Activated CD4-positive, alpha-beta T cell treated with anti-CD3 and anti-CD28 coated beads, Interleukin-2, amount 50 U/mL, for 48 hours (primary cell): ENCODE results near the gene PAK1.

ENCODE experiments used
- DNase-seq, 2 experiments: peaks; one replicate each; pipeline ENCODE4 v3.0.0-alpha.2; 2020

Gene PAK1

GRCh38 chr11:77353131-77353530, 120.8 kb downstream of the PAK1 start:
- no peak for DNase-seq

GRCh38 chr11:77351281-77351886, 122.5 kb downstream of the PAK1 start:
- no peak for DNase-seq

GRCh38 chr11:77347948-77348347, 125.9 kb downstream of the PAK1 start:
- DNase-seq, result no peak

GRCh38 chr11:77346906-77347603, 126.8 kb downstream of the PAK1 start:
- no peak for DNase-seq

GRCh38 chr11:77345621-77346020, 128.3 kb downstream of the PAK1 start:
- no peak for DNase-seq

- DNase-seq, result no peak
Measured at GRCh38 chr11:77340501-77340900, 133.4 kb downstream of the PAK1 start.

GRCh38 chr11:77332259-77332658, 141.6 kb downstream of the PAK1 start:
- DNase-seq, result no peak

GRCh38 chr11:77325159-77325558, 148.7 kb downstream of the PAK1 start:
- no peak for DNase-seq

GRCh38 chr11:77324508-77324907, 149.4 kb downstream of the PAK1 start:
- no peak for DNase-seq

GRCh38 chr11:77322926-77323590, 150.8 kb downstream of the PAK1 start:
- no peak for DNase-seq

- DNase-seq, result no peak
Measured at GRCh38 chr11:77322506-77322905, 151.4 kb downstream of the PAK1 start.

- DNase-seq, result no peak
Measured at GRCh38 chr11:77320351-77320750, 153.5 kb downstream of the PAK1 start.

- DNase-seq, result no peak
Measured at GRCh38 chr11:77318600-77318999, 155.3 kb downstream of the PAK1 start.

GRCh38 chr11:77316733-77317342, 157.1 kb downstream of the PAK1 start:
- no peak for DNase-seq

GRCh38 chr11:77312107-77312506, 161.8 kb downstream of the PAK1 start:
- no peak for DNase-seq

- DNase-seq, result no peak
Measured at GRCh38 chr11:77311701-77312100, 162.2 kb downstream of the PAK1 start.

- DNase-seq, result no peak
Measured at GRCh38 chr11:77310721-77311120, 163.2 kb downstream of the PAK1 start.

GRCh38 chr11:77309401-77310085, 164.4 kb downstream of the PAK1 start:
- DNase-seq, result no peak

- DNase-seq, result no peak
Measured at GRCh38 chr11:77308838-77309237, 165.1 kb downstream of the PAK1 start.

GRCh38 chr11:77303328-77303727, 170.6 kb downstream of the PAK1 start:
- no peak for DNase-seq

- no peak for DNase-seq
Measured at GRCh38 chr11:77302752-77303151, 171.1 kb downstream of the PAK1 start.

GRCh38 chr11:77301510-77301909, 172.4 kb downstream of the PAK1 start, which contains the start of gene GDPD4:
GDPD4 (minus strand) TSS chr11:77301686; CDS start chr11:77285137, 16,549 bp downstream.
- no peak for DNase-seq

- DNase-seq, result no peak
Measured at GRCh38 chr11:77300695-77301094, 173.2 kb downstream of the PAK1 start.
